A549 (cell line): ENCODE results near the gene EFNA5.

Source experiments
- EP300 ChIP-seq, 2 experiments: fragments of >200 bp; sonication (Bioruptor Twin); formaldehyde crosslinking; IDR thresholded peaks; 2 replicates in 1 of 2; 3 replicates in 1 of 2; pipeline ENCODE4 v1.6.1; 2016 to 2017
- GATA3 ChIP-seq: IDR thresholded peaks from 2 replicates; pipeline ENCODE4 v1.6.1; 2012; ENCODE audit warnings: borderline replicate concordance
- HOXA7 ChIP-seq: fragments of 250-450 bp; sonication (Bioruptor Pico); IDR thresholded peaks from 2 replicates; pipeline ENCODE4 v1.5.0; 2020; ENCODE audit warnings: mild to moderate bottlenecking, moderate library complexity
- JUNB ChIP-seq: fragments of >200 bp; sonication (Bioruptor Twin); formaldehyde crosslinking; IDR thresholded peaks from 2 replicates; pipeline ENCODE4 v1.6.1; 2016
- KDM1A ChIP-seq: fragments of 200-600 bp; sonication (generic); IDR thresholded peaks from 2 replicates; pipeline ENCODE4 v1.6.1; 2016; ENCODE audit warnings: low read depth, mild to moderate bottlenecking
- KDM5A ChIP-seq: fragments of 200-600 bp; sonication (generic); IDR thresholded peaks from 2 replicates; pipeline ENCODE4 v1.6.1; 2016; ENCODE audit warnings: antibody characterized with exemption, mild to moderate bottlenecking
- MAX ChIP-seq: IDR thresholded peaks from 2 replicates; pipeline ENCODE4 v1.6.1; 2012
- POLR2A ChIP-seq: IDR thresholded peaks from 2 replicates; pipeline ENCODE4 v1.6.1; 2012; ENCODE audit warnings: mild to moderate bottlenecking, low read length
- RAD21 ChIP-seq, 2 experiments: fragments of >200 bp in 1 of 2; sonication (Bioruptor Twin) in 1 of 2; formaldehyde crosslinking in 1 of 2; IDR thresholded peaks in 1 of 2; conservative IDR thresholded peaks in 1 of 2; 2 replicates in 1 of 2; 3 replicates in 1 of 2; pipeline ENCODE4 v1.6.1; 2012 to 2018; ENCODE audit warnings: inconsistent platforms in 1 of 2
- REST ChIP-seq: fragments of 200-600 bp; sonication (generic); IDR thresholded peaks from 2 replicates; pipeline ENCODE4 v1.6.1; 2016; ENCODE audit warnings: antibody characterized with exemption, mild to moderate bottlenecking, moderate library complexity
- RNF2 ChIP-seq: fragments of 200-600 bp; sonication (generic); IDR thresholded peaks from 2 replicates; pipeline ENCODE4 v1.6.1; 2016; ENCODE audit warnings: low read depth, mild to moderate bottlenecking, antibody characterized with exemption, moderate library complexity, borderline replicate concordance
- SREBF2 ChIP-seq: fragments of 450-650 bp; IDR thresholded peaks from 2 replicates; pipeline ENCODE4 v1.6.1; 2014; ENCODE audit warnings: mild to moderate bottlenecking, moderate library complexity
- TF ChIP-seq, protein P1 (sequence below): fragments of >200 bp; sonication (Bioruptor Twin); formaldehyde crosslinking; IDR thresholded peaks from 3 replicates; pipeline ENCODE4 v1.5.1; 2016

DNA sequence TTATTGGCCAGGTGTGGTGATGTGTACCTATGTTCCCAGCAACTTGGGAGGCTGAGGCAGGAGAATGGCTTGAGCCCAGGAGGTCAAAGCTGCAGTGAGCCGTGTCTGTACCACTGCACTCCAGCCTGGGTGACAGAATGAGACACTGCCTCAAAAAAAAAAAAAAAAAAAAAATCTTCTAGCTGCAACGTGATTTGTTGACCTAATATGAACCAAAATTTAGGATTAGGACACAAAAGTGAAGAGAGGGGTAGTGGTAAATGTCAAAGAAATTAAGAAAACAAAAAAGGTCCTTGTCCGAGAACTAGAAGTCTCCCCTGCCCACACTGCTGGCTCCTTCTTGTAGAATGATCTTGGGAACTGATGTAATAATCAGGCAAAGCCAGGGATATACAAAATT, 272.0 kb downstream of the EFNA5 start:
- TF ChIP-seq GATA3 (no peak), POLR2A (no peak), MAX (no peak), HOXA7 (no peak), KDM1A (no peak), EP300 (IDR thresholded peaks at IDR 0.05) (no peak), KDM5A (no peak), RNF2 (no peak), RAD21 (conservative IDR thresholded peaks at IDR 0.05 in 1 of 2, IDR thresholded peaks at IDR 0.05 in 1 of 2) (no peak), JUNB (no peak), SREBF2 (no peak), REST (no peak)
- TF ChIP-seq, protein P1, sequence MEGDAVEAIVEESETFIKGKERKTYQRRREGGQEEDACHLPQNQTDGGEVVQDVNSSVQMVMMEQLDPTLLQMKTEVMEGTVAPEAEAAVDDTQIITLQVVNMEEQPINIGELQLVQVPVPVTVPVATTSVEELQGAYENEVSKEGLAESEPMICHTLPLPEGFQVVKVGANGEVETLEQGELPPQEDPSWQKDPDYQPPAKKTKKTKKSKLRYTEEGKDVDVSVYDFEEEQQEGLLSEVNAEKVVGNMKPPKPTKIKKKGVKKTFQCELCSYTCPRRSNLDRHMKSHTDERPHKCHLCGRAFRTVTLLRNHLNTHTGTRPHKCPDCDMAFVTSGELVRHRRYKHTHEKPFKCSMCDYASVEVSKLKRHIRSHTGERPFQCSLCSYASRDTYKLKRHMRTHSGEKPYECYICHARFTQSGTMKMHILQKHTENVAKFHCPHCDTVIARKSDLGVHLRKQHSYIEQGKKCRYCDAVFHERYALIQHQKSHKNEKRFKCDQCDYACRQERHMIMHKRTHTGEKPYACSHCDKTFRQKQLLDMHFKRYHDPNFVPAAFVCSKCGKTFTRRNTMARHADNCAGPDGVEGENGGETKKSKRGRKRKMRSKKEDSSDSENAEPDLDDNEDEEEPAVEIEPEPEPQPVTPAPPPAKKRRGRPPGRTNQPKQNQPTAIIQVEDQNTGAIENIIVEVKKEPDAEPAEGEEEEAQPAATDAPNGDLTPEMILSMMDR: no peak
